NCI-H1105 (cell line): ENCODE measurements around the gene AFAP1.
A peak's percentile ranks its signal among the peaks of the same experiment; 100 is the strongest.

Experiments used
- DNase-seq: peaks from one replicate; lab custom pipeline; 2025; lab: John Stamatoyannopoulos, UW

Gene AFAP1

GRCh38 chr4:7939377-7940108 lies at the start of gene AFAP1:
Gene AFAP1, minus strand, starts transcription at chr4:7939861. Its CDS starts 67,783 bp downstream, at chr4:7872078.
- peak; percentile 74 for DNase-seq

GRCh38 chr4:7988437-7988836 lies 48.8 kb upstream of the AFAP1 start:
- no peak for DNase-seq

DNA sequence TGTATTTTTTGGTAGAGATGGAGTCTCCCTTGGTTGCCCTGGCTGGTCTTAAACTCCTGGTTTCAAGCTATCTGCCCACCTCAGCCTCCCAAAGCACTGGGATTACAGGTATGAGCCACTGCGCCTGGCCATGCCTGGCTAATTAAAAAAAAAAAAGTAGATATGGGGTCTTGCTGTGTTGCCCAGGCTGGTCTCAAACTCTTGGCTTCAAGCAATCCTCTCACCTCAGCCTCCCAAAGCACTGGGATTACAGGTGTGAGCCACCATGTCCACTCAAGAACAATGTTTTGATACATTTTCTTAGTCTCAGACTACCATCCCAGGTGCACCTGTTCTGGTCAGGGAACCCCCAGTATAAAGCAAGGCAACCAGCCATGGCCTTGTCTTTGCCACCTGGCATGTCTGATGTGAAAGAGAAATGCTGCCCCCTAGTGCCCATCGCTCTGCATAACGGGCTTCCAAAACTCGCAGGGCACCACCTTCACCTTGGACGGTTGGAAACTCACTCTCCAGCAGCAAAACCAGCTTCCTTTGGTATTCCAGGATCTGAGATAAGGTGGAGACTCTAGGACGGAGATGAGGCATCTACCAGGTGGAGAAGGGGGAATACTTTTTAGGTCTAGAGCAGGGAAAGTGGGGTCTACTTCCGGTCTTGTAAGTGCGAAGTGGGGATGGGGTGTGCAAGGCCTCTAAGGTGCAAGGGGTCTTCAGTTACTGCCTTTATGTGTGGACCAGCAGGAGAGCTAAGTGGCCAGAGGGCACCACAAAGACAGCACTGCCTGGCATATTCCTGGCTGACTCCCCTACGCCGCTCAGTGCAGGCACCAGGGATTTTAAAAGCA lies 47.7 kb upstream of the AFAP1 start:
- peak; percentile 33 for DNase-seq

DNA sequence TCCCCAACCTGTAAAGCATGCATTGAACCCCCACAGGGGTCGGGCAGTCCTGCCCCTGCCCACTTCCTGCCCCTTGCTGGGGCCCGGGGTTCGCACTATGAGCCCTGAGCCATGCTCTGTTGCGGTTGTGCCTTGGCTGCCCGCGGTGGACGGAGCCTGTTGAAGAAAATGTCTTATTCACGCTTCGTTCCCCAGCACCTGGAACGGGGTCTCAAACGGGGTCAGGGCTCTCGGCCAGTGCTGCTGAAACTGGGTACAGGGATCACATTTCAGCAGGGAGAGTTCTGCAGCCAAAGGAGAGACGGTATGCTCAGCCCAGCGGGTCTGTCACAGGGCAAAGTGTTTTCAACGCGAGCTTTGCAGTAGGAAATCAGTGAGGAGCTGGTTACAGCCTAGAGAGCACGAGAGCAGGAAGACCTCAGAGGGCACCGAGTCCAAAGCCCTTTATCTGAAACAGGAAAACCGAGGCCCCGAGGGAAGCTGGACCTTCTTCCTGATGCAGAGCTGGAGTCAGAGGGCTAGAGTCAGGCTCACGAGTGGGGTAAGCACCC lies 46.3 kb upstream of the AFAP1 start:
- no peak for DNase-seq

- DNase-seq = no peak
Observed at GRCh38 chr4:7985072-7985471, 45.4 kb upstream of the AFAP1 start.

DNA sequence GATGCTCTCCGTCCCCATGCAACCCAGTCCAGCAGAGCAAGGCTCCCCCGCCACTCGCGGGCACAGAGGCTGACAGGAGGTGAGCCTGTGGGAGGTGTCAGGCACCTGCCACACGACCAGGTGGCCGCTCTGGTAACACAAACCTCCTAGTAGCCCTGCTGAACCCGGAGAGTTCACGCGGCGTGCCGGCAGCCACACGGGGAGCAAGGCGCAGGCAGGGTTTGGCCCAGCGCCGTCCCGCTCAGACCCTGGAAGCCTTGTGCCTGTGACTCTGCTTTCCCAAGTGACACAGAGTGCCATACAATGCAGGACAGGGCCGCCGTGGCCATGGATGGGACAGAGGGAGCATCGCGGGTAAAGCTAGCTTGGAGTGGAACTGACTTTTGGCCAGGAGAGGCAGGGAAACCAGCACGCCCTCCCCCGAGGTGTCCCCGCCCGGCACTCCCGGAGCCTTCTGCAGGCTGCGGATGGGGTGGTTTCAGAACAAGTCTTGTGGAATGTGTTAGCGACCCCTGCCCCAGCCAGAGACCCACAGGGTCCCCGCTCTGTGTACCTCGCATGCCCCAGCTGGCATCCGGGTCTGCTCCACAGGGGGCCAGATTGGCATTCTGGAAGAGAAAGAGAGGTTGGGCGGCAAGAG lies 44.7 kb upstream of the AFAP1 start:
- no peak for DNase-seq

- no peak for DNase-seq
Observed at GRCh38 chr4:7983296-7983695, 43.6 kb upstream of the AFAP1 start.

DNA sequence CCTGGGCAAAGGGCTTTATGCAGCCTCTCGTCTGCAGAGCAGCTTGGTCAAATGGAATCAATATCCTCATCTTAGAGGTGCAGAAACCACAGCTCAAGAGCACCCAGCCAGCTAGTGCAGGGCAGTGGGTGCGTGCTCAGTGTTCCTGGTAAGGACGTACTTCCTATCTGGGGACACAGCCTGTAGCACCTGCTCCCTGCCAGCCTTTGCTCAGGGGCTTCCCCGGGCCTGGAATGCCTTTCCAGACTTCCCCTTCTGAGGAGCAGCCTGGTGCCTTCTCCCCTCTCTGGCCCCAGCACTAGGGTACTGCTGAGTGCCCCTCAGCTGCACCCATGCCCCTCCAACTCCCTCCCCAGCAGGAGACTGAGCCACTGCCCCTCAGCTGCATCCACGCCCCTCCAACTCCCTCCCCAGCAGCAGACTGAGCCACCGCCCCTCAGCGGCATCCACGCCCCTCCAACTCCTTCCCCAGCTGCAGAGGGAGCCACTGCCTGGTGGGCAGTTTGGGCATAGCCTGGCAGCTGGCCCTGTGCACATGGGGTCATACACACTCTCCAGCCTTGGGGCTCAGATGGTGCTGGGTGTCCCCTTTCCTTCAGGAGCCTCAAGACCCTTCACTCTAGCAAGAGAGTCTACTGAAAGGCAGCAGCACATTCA lies 42.2 kb upstream of the AFAP1 start:
- no peak for DNase-seq

DNA sequence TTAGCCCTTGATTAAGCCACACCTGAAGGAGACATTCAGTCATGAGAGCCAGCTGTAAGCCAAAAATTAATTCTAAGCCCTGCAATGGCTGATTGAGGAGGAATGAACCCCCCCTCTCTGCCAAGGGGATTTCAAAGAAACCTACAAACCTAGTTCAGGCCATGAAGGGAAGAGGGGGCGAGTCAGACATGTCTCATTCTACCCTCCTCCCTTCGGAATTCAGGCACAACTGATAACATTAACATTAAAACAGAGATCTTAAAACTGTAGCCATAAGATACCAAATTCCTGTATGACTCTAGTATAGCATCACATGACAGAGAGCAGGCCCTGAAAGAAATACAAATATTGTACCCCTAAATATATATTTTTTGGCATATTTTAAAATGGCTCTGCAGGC lies 40.4 kb upstream of the AFAP1 start:
- no peak for DNase-seq

DNA sequence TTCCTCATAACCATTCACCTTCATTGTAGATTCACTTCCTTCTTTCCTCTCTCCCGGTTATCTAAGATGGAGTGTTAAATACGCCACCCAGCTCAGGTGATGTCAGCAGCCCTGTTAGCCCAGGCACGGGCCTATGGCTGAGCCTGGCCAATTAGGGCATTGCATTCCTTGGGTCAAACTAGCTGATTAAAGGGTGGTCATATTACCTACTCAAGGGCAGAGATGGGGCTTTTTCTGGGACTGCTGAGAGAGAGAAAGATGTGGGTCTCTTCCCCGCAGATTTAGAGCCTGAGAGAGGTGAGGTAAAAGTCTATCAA lies 39.9 kb upstream of the AFAP1 start:
- no peak for DNase-seq

- no peak for DNase-seq
Observed at GRCh38 chr4:7978907-7979651, 39.4 kb upstream of the AFAP1 start.

DNA sequence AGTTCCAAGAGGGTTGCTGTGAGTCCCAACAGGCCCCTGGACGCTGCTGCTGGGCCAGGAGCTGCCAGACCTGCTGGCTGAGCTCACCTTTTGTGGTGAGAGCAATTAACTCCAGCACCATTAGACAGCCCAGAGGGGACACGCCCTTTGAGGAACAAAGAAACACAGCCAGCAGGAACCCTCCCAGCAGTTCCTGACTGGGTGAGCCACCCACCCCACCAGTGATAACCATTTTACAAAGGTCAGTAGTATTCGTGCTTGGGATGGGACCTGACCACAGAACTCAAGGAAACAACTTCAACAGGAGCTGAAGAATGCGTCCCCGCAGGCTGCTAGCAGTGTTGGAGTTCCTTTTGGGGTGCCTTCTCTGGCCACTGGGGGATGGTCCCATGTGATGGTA lies 38.8 kb upstream of the AFAP1 start:
- DNase-seq = peak; percentile 74

GRCh38 chr4:7976634-7977033 lies 37.0 kb upstream of the AFAP1 start:
- DNase-seq = no peak

GRCh38 chr4:7976025-7976424 lies 36.4 kb upstream of the AFAP1 start:
- DNase-seq = no peak

GRCh38 chr4:7974425-7974824 lies 34.8 kb upstream of the AFAP1 start:
- no peak for DNase-seq

DNA sequence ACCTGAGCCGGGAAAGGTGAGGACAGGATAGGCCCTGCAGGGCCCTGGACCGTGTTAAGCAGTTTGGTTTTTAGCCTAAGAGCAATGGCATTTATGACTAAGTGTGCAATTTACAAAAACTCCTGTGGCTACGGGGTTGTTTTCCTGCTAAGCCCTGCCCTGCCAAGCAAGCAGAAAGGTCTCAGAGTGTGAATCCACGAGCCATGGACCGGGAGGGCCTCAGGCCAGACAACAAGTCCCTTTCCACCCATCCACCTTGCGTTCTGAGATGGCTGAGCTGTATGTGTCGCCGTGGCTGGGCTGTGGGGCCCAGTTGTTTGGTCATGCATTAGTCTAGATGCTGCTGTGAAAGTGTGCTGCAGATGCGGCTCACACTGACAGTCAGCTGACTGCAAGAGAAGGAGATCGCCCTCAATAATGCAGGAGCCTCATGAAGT lies 33.9 kb upstream of the AFAP1 start:
- DNase-seq = no peak

GRCh38 chr4:7971881-7972500 lies 32.3 kb upstream of the AFAP1 start:
- DNase-seq = no peak

- DNase-seq = no peak
Observed at GRCh38 chr4:7971159-7971631, 31.5 kb upstream of the AFAP1 start.

DNA sequence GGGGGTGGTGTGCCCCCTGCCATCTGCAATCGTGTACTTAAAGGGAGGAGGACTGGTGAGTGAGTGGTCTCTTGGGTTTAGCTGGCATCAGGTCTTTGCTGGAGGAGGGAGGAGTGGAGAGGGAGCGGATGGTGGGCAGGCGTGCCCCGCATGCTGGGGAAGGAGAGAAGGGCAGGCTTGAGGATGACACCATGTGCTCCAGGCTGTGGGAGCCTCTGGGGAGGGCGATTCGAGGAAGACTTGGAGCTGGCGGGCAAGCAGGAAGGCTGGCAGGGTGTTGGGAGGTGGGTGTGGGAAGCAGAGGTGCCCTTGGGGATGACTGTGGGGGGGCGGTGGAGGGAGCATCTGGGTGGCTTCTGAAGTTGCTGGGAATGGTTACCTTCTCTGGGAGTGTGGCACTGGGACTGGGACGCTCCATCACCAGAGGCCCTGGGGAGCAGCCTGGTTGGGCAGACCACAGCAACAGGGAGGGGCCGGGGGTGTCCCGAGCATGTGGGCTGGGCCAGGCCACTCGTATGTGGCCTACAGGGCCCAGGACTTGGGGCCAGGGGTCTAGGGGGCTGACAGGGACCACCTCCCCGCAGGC lies 30.8 kb upstream of the AFAP1 start:
- no peak for DNase-seq

GRCh38 chr4:7968262-7968896 lies 28.7 kb upstream of the AFAP1 start:
- no peak for DNase-seq
